SK-N-SH treated with all-trans-retinoic acid at 6 μM for 48 hours (cell line): Measurements from ENCODE around the gene INPP4B.

Source experiments
- CREB5 ChIP-seq: fragments of 250-450 bp; sonication (Bioruptor Pico); IDR thresholded peaks from 2 replicates; pipeline ENCODE4 v1.5.1; 2020; ENCODE audit warnings: low read depth, mild to moderate bottlenecking, moderate library complexity
- CSDC2 ChIP-seq: fragments of 250-450 bp; sonication (Bioruptor Pico); IDR thresholded peaks from 2 replicates; pipeline ENCODE4 v1.5.0; 2020; ENCODE audit warnings: mild to moderate bottlenecking, moderate library complexity
- ISL1 ChIP-seq: fragments of 250-450 bp; sonication (Bioruptor Pico); IDR thresholded peaks from 2 replicates; pipeline ENCODE4 v2.1.2; 2022; ENCODE audit warnings: mild to moderate bottlenecking, moderate library complexity
- SNAI2 ChIP-seq: fragments of 250-450 bp; sonication (Bioruptor Pico); IDR thresholded peaks from 2 replicates; pipeline ENCODE4 v1.5.0; 2020; ENCODE audit warnings: mild to moderate bottlenecking, moderate library complexity
- TOX ChIP-seq: fragments of 250-450 bp; sonication (Bioruptor Pico); IDR thresholded peaks from 2 replicates; pipeline ENCODE4 v1.8.0; 2021; ENCODE audit warnings: mild to moderate bottlenecking, moderate library complexity, borderline replicate concordance
- ZNF8 ChIP-seq: fragments of 450-650 bp; formaldehyde crosslinking; IDR thresholded peaks from 2 replicates; pipeline ENCODE4 v1.5.0; 2020; ENCODE audit warnings: mild to moderate bottlenecking, moderate library complexity
- TF ChIP-seq, protein P1 (sequence below): fragments of 250-450 bp; sonication (Bioruptor Pico); IDR thresholded peaks from 2 replicates; pipeline ENCODE4 v1.5.0; 2020; ENCODE audit warnings: mild to moderate bottlenecking, moderate library complexity
- TF ChIP-seq, protein P2 (sequence below): fragments of 250-450 bp; sonication (Bioruptor Pico); IDR thresholded peaks from 2 replicates; pipeline ENCODE4 v1.8.0; 2020; ENCODE audit warnings: mild to moderate bottlenecking, moderate library complexity, borderline replicate concordance

GRCh38 chr4:142402900-142403299 lies 443.2 kb downstream of the INPP4B start:
- TF ChIP-seq TOX, result no peak
- no peak for TF ChIP-seq CREB5 (CRISPR knock-in tag)
- TF ChIP-seq ZNF8 (CRISPR knock-in tag), result no peak
- TF ChIP-seq CSDC2 (CRISPR knock-in tag), result no peak
- TF ChIP-seq ISL1 (CRISPR knock-in tag), result no peak
- no peak for TF ChIP-seq SNAI2 (CRISPR knock-in tag)
- TF ChIP-seq, protein P1, sequence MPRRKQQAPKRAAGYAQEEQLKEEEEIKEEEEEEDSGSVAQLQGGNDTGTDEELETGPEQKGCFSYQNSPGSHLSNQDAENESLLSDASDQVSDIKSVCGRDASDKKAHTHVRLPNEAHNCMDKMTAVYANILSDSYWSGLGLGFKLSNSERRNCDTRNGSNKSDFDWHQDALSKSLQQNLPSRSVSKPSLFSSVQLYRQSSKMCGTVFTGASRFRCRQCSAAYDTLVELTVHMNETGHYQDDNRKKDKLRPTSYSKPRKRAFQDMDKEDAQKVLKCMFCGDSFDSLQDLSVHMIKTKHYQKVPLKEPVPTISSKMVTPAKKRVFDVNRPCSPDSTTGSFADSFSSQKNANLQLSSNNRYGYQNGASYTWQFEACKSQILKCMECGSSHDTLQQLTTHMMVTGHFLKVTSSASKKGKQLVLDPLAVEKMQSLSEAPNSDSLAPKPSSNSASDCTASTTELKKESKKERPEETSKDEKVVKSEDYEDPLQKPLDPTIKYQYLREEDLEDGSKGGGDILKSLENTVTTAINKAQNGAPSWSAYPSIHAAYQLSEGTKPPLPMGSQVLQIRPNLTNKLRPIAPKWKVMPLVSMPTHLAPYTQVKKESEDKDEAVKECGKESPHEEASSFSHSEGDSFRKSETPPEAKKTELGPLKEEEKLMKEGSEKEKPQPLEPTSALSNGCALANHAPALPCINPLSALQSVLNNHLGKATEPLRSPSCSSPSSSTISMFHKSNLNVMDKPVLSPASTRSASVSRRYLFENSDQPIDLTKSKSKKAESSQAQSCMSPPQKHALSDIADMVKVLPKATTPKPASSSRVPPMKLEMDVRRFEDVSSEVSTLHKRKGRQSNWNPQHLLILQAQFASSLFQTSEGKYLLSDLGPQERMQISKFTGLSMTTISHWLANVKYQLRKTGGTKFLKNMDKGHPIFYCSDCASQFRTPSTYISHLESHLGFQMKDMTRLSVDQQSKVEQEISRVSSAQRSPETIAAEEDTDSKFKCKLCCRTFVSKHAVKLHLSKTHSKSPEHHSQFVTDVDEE (CRISPR knock-in tag), result no peak
- TF ChIP-seq, protein P2, sequence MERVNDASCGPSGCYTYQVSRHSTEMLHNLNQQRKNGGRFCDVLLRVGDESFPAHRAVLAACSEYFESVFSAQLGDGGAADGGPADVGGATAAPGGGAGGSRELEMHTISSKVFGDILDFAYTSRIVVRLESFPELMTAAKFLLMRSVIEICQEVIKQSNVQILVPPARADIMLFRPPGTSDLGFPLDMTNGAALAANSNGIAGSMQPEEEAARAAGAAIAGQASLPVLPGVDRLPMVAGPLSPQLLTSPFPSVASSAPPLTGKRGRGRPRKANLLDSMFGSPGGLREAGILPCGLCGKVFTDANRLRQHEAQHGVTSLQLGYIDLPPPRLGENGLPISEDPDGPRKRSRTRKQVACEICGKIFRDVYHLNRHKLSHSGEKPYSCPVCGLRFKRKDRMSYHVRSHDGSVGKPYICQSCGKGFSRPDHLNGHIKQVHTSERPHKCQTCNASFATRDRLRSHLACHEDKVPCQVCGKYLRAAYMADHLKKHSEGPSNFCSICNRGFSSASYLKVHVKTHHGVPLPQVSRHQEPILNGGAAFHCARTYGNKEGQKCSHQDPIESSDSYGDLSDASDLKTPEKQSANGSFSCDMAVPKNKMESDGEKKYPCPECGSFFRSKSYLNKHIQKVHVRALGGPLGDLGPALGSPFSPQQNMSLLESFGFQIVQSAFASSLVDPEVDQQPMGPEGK (CRISPR knock-in tag), result no peak
